ENCODE measurements around the gene UBE2Q1.

UBE2Q1 gene

DNA sequence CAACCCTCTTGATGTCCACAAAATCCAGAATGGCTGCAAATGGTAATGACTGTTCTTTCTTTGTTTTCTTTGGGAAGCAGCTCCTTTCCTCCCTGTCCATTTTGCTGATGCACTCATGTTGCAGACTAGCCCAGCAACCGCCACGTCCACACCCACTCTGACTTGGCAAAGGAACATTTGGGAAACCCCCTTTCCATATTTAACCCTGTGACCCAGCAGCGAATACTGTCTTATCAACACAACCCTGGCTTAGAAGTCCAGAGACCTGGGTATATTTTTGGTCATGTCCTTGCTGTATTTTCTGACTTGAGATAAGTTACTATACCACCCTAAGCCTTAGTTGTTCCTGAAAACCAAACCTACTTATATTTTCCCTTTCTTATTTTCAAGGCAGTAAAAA is 38.1 kb downstream of the UBE2Q1 start:
- in situ Hi-C loops (cut with HindIII; ENCODE audit: low sequenced_read_pairs), result loop anchor here (5.0 kb wide), 1 partner anchor 37 kb away; the partner anchor contains the start of gene UBE2Q1

GRCh38 chr1:154519591-154519991 is 38.9 kb downstream of the UBE2Q1 start:
- H3K4me3 ChIP-seq (ENCODE audit: low read depth, low read length), result no peak overlapping the region
- in situ Hi-C loops (cut with HindIII; ENCODE audit: low sequenced_read_pairs), result no loop called here
- no peak for DNase-seq (ENCODE audit: low read depth)
- no peak for TF ChIP-seq CTCF (IDR thresholded peaks at IDR 0.05; ENCODE audit: low read depth, low read length, missing control alignments)

More for the DNA sequence above, 38.1 kb downstream of the UBE2Q1 start:
- no peak for DNase-seq (ENCODE audit: low read depth)
- TF ChIP-seq CTCF (IDR thresholded peaks at IDR 0.05; ENCODE audit: low read depth, low read length, missing control alignments), result no peak
- H3K4me3 ChIP-seq (ENCODE audit: low read depth, low read length), result no peak overlapping the region

GRCh38 chr1:154517661-154518060 is 40.8 kb downstream of the UBE2Q1 start:
- no peak overlapping the region for H3K4me3 ChIP-seq (ENCODE audit: low read depth, low read length)
- in situ Hi-C loops (cut with HindIII; ENCODE audit: low sequenced_read_pairs), result no loop called here
- no peak for TF ChIP-seq CTCF (IDR thresholded peaks at IDR 0.05; ENCODE audit: low read depth, low read length, missing control alignments)
- DNase-seq (ENCODE audit: low read depth), result no peak

DNA sequence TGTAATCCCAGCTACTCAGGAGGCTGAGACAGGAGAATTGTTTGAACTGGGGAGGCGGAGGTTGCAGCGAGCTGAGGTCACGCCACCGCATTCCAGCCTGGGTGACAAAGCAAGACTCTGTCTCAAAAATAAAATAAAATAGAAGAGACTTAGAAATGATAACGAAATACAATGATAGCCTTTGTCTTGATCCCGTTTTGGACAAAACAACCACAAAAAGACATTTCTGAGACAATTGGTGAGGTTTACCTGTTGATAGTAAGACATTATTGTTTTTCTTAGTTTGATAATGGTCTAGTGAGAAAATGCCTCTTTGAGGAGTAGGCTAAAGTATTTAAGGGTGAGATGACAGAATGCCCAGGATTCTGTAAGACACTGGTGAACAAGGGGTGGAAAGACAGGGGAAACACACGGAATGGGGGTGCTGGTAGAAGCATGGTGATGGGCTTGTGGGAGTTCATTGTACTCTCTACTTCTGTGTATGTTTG is 44.4 kb downstream of the UBE2Q1 start:
- DNase-seq (ENCODE audit: low read depth), result no peak
- in situ Hi-C loops (cut with HindIII; ENCODE audit: low sequenced_read_pairs), result no loop called here

GRCh38 chr1:154512760-154513159 is 45.7 kb downstream of the UBE2Q1 start:
- in situ Hi-C loops (cut with HindIII; ENCODE audit: low sequenced_read_pairs), result no loop called here
- no peak overlapping the region for H3K4me3 ChIP-seq (ENCODE audit: low read depth, low read length)
- DNase-seq (ENCODE audit: low read depth), result no peak
- no peak for TF ChIP-seq CTCF (IDR thresholded peaks at IDR 0.05; ENCODE audit: low read depth, low read length, missing control alignments)

More for the DNA sequence above, 44.4 kb downstream of the UBE2Q1 start:
- no peak for TF ChIP-seq CTCF (IDR thresholded peaks at IDR 0.05; ENCODE audit: low read depth, low read length, missing control alignments)
- no peak overlapping the region for H3K4me3 ChIP-seq (ENCODE audit: low read depth, low read length)

- H3K4me3 ChIP-seq (ENCODE audit: low read depth, low read length), result no peak overlapping the region
- no peak for DNase-seq (ENCODE audit: low read depth)
- TF ChIP-seq CTCF (IDR thresholded peaks at IDR 0.05; ENCODE audit: low read depth, low read length, missing control alignments), result no peak
- in situ Hi-C loops (cut with HindIII; ENCODE audit: low sequenced_read_pairs), result no loop called here
These were observed 54.6 kb downstream of the UBE2Q1 start for GRCh38 chr1:154503898-154504297.

GRCh38 chr1:154502744-154503115 is 55.7 kb downstream of the UBE2Q1 start:
- in situ Hi-C loops (cut with HindIII; ENCODE audit: low sequenced_read_pairs), result no loop called here
- DNase-seq (ENCODE audit: low read depth), result no peak
- no peak for TF ChIP-seq CTCF (IDR thresholded peaks at IDR 0.05; ENCODE audit: low read depth, low read length, missing control alignments)
- H3K4me3 ChIP-seq (ENCODE audit: low read depth, low read length), result no peak overlapping the region

Measured in astrocyte of the cerebellum (primary cell).